Measurements from ENCODE around the gene KISS1. TPM values are rescaled to one million over a fixed set of nuclear protein-coding genes. Genes with fewer than 3 reads are reported as not detected.

KISS1 gene
- total and polyA plus RNA-seq, 3 donors from 2014 or later = 1.8 to 3.7 (median 3.5) TPM

DNA sequence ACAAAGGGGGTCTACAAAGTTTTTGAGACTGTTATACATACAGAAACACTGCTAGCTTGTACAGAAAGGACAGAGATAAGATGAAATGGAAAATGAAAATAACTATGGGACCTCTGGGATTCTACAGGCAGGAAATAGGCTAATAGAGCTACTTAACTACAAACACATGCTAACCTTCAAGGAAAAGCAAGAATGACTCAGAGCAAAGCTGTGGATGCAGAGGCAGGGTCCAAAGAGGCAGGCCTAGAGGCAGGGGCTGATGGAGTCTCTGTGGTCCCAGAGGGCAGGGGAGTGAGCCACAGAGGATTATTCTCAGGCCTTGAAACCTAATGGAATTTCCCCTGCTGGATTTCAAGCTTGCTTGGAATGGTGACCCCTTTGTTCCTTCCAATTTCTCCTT, 36.2 kb upstream of the KISS1 start:
- intact Hi-C loops (cut with DNase I; ENCODE audit: low total_unique reads) = no loop called here
- Histone ChIP-seq H3K4me1 (no peaks in the 10 kb centered on the region), H3K4me3 (no peak overlapping the region), H3K27me3 (no peaks in the 10 kb centered on the region), H3K27ac (no peak overlapping the region), H3K9me3 (no peaks in the 10 kb centered on the region), H3K36me3 (ENCODE audit: low read depth, missing control alignments) (no peaks in the 10 kb centered on the region)
- DNase-seq = no peak
- no peak for TF ChIP-seq CTCF (IDR thresholded peaks at IDR 0.05)

GRCh38 chr1:204230211-204230610, 33.9 kb upstream of the KISS1 start:
- TF ChIP-seq CTCF (IDR thresholded peaks at IDR 0.05) (no peak), POLR2A (IDR thresholded peaks at IDR 0.05) (no peak)
- no peaks in the 10 kb centered on the region for H3K36me3 ChIP-seq (ENCODE audit: low read depth, missing control alignments)
- no peak overlapping the region for H3K27ac ChIP-seq
- intact Hi-C loops (cut with DNase I; ENCODE audit: low total_unique reads) = no loop called here
- no peak overlapping the region for H3K4me3 ChIP-seq
- no peaks in the 10 kb centered on the region for H3K9me3 ChIP-seq
- H3K27me3 ChIP-seq = no peaks in the 10 kb centered on the region
- H3K4me1 ChIP-seq = no peaks in the 10 kb centered on the region
- DNase-seq = no peak
- WGBS, 2 donors = 94 to 95% methylated on average over 8 to 14 of the region's 14 CpGs

- Histone ChIP-seq H3K27ac (no peak overlapping the region), H3K27me3 (no peaks in the 10 kb centered on the region), H3K4me1 (no peaks in the 10 kb centered on the region), H3K4me3 (no peak overlapping the region), H3K9me3 (no peaks in the 10 kb centered on the region), H3K36me3 (ENCODE audit: low read depth, missing control alignments) (no peaks in the 10 kb centered on the region)
- DNase-seq = no peak
- TF ChIP-seq CTCF (IDR thresholded peaks at IDR 0.05) = no peak
- TF ChIP-seq POLR2A (IDR thresholded peaks at IDR 0.05) = no peak
- WGBS, 2 donors = 99 to 100% methylated on average over 13 of the region's 13 CpGs
- intact Hi-C loops (cut with DNase I; ENCODE audit: low total_unique reads) = no loop called here
These were observed 32.6 kb upstream of the KISS1 start for GRCh38 chr1:204228896-204229295.

GRCh38 chr1:204227996-204228785, 31.9 kb upstream of the KISS1 start:
- intact Hi-C loops (cut with DNase I; ENCODE audit: low total_unique reads) = no loop called here
- WGBS, 2 donors = 84 to 92% methylated on average over 10 to 20 of the region's 20 CpGs
- no peak for DNase-seq
- Histone ChIP-seq H3K27ac (no peak overlapping the region), H3K4me1 (no peaks in the 10 kb centered on the region), H3K27me3 (no peaks in the 10 kb centered on the region), H3K9me3 (no peaks in the 10 kb centered on the region), H3K36me3 (ENCODE audit: low read depth, missing control alignments) (no peaks in the 10 kb centered on the region), H3K4me3 (no peak overlapping the region)
- TF ChIP-seq POLR2A (IDR thresholded peaks at IDR 0.05) (no peak), CTCF (IDR thresholded peaks at IDR 0.05) (no peak)

- WGBS, 2 donors = 88 to 91% methylated on average over 2 of the region's 2 CpGs
- TF ChIP-seq CTCF (IDR thresholded peaks at IDR 0.05) (no peak), POLR2A (IDR thresholded peaks at IDR 0.05) (no peak)
- no peak for DNase-seq
- Histone ChIP-seq H3K36me3 (ENCODE audit: low read depth, missing control alignments) (no peaks in the 10 kb centered on the region), H3K27me3 (no peaks in the 10 kb centered on the region), H3K4me3 (no peak overlapping the region), H3K27ac (no peak overlapping the region), H3K4me1 (no peaks in the 10 kb centered on the region), H3K9me3 (no peaks in the 10 kb centered on the region)
- intact Hi-C loops (cut with DNase I; ENCODE audit: low total_unique reads) = no loop called here
These were observed 31.1 kb upstream of the KISS1 start for GRCh38 chr1:204227351-204227750.
